Subcutaneous adipose tissue (tissue), 4 donors: Measurements from ENCODE around the gene SACM1L. TPM values are rescaled to one million over a fixed set of nuclear protein-coding genes. Genes with fewer than 3 reads are reported as not detected.

Source experiments
- total RNA-seq, 4 donors: library from RNA; depleted of rRNA; stranded (reverse); fragments of >200 nt; gene quantifications; one replicate each; pipeline ENCODE4 v1.1.0, GENCODE V29; 2016
- TF ChIP-seq, protein P1 (sequence below): fragments of 450-650 bp; IDR thresholded peaks from one replicate; pipeline ENCODE4 v1.5.1; 2016; ENCODE audit warnings: low read depth, mild to moderate bottlenecking, control low read depth, antibody characterized with exemption, moderate library complexity

Gene SACM1L
- total RNA-seq, 4 donors from 2014 or later, result 54.9 to 78.8 (median 55.6) TPM

DNA sequence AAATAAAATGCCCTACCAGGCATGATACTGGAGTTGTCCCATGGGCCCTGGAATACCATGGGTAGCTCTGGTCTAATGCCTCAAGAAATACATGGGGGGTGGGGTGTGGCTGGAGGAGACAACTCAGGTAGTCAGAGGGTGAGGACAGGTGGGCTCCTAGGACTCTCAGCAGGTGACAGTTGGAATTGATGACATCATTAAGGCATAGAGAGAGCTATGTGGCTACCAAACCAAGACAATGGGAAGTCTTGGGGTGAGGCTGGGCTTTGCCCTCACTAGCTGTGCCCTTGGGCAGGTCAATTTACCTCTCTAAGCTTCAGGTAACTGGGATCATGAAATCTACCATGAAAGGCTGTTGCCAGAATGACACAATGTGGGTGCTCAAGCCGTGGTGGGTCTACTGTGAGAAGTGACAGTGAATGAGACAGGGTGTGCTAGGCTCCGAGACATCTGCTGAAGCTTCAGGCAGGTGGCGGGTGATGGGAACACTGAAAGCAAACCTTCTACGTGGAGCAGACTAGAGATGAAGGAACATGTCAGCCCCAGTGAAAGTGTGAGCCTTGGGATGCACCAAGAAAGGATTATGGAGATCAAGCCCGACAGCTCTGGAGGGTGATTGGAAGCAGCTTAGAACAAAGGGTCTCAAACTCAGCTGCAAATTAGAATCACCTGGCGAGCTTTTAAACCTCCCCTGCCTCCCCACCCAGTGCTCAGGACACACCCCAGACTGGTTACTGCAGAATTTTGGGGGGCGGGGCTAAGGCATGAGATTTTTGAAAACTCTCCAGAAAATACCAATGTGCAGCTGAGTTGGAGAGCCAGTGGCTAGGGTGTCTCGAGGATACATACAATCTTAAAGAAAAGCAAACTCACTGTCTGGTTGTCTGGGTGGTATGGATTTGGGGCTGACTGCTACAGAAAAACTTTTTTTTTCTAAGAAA, 85.7 kb downstream of the SACM1L start:
- TF ChIP-seq, protein P1, sequence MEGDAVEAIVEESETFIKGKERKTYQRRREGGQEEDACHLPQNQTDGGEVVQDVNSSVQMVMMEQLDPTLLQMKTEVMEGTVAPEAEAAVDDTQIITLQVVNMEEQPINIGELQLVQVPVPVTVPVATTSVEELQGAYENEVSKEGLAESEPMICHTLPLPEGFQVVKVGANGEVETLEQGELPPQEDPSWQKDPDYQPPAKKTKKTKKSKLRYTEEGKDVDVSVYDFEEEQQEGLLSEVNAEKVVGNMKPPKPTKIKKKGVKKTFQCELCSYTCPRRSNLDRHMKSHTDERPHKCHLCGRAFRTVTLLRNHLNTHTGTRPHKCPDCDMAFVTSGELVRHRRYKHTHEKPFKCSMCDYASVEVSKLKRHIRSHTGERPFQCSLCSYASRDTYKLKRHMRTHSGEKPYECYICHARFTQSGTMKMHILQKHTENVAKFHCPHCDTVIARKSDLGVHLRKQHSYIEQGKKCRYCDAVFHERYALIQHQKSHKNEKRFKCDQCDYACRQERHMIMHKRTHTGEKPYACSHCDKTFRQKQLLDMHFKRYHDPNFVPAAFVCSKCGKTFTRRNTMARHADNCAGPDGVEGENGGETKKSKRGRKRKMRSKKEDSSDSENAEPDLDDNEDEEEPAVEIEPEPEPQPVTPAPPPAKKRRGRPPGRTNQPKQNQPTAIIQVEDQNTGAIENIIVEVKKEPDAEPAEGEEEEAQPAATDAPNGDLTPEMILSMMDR, result no peak

DNA sequence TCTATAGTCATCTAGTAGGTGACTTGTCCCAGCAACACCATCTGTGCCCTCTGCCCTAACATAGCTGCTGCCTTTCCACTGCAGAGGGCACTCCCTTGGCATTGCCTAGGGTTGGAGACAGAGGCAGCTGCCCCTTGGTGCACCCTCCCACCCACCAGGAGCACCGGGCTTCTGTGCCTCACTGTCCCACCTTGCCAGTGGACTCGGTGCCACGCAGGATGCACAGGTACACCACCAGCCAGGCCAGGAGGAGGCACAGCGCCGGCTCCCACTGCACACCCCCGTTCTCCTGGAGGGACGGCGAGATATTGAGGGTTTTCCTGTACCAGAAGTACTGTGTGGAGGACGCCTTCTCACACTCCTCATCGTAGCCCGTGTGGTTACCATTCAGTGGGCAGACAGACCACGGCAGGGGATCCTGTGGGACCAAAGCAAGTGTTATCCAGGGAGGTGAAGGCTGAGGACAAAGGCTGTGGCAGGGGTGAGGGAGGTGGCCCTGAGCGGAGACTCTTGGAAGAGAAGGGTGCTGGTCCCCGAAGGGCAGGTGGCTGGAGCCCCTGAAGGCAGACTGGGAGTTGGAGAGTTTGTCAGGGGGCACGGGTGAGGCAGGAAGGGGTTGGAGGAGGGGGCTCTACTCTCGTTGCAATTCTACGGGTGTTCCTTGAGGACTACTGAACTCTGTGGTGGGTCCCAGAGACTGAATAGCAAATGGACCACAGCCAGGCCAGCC, 86.5 kb downstream of the SACM1L start:
- TF ChIP-seq, protein P1, result no peak

DNA sequence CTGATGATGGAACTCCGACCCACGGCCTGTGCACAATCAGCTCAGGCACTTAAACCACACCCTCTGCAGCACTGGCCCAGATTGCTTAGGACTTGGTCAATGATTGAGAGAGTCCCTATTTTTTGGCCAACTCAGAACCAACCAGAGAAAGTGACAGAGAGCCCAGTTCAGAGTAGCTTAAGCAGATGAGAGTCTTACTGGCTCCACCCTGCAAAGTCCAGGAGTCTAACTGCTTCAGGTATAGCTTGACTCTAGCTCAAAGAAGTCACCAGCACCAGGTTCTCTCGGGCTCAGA, 87.1 kb downstream of the SACM1L start:
- TF ChIP-seq, protein P1, result no peak

DNA sequence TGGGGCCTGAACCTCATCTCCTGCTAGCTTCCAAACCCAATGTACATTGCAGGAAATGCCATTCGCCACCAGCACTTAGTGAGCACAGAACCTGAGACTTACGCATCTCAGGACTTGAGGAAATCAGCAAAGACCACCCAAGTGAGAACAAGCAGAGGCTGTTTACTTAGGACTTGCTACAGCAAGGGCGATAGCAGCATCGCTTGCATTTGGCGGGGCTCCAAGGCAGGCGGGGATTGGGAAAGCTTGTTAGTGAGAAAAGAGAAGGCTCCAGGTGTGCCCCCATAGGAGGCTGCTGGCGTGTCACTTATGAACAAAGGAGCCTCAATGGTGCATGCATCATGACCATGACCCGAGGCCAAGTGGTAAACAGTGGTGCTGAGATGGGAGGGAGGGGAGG, 87.4 kb downstream of the SACM1L start:
- TF ChIP-seq, protein P1, result no peak

DNA sequence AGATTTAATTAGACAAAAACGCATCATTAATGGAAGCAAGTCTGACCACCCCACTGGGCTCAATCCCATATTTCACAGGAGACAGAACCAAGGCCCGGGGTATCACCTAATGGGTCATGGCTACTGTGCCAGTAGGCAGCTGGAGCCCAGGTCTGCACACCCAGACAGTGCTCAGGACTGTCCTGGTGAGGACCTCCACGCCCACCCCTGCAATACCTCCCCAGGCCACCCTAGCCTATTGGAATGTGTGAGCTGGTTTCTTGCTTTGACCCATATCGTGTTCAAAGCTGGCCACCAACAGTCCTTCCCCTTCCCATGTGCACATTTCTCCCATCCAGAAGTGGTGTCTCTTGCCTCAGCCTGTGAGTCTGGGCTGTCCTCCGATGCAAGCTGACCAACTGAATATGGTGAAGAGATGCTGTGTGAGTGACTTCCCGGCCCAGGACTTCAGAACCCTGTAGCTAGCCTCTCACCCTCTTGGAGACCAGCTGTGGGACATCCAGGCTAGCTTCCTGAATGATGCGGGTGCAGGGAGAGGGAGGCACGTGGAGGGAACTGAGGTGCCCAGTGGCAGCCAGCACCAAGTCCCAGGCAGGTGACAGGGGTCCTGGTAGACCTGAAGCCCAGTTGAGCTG, 88.0 kb downstream of the SACM1L start:
- TF ChIP-seq, protein P1, result no peak

DNA sequence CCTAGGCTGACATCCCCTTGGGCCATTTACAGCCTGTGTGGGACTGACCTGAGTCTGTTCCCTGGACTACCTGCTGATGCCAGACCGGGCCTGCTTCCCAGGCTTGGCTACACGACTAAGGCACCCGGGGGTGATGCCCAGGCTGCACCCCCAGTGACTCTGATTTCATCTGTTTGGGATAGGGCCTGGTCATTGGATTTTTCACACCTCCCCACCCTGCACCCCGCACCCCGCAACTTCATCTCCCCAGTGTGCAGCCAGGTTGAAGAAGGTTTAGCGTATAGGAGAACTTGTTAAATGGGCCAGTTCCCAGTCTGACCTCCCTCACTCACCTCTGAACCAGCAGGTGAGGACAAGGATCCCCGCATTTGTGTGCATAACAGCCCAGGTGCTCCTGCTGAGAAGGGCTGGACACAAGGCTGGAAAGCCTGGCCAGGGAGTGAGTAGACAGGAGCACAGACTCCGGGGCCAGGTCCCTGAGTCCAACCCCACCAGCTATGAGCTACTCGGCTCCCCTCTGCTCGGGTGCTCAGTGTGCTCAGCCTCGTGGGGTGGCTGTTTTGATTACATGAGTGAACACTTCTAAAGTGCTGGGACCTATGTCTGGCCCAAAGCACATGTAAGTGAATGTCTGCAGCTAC, 88.7 kb downstream of the SACM1L start:
- TF ChIP-seq, protein P1, result no peak
